Activated CD8-positive, alpha-beta T cell treated with anti-CD3 and anti-CD28 coated beads for 36 hours (primary cell): Measurements from ENCODE around the gene GJD4. TPM values are rescaled to one million over a fixed set of nuclear protein-coding genes. Genes with fewer than 3 reads are reported as not detected.

Source experiments
- ATAC-seq: fragments of 200-7000 bp; cut with Tn5 transposase; one replicate; pipeline ENCODE4 v1.10.0; 2021; ENCODE audit warnings: mild to moderate bottlenecking, moderate library complexity
- CTCF ChIA-PET: fragments of 350-600 bp; sonication (Branson Sonifier 250); formaldehyde crosslinking; loops from one replicate; lab custom pipeline; 2021; ENCODE audit warnings: antibody characterized with exemption; lab: Charles Lee
- POLR2A ChIA-PET: fragments of 350-600 bp; sonication (Branson Sonifier 250); formaldehyde crosslinking; loops from one replicate; lab custom pipeline; 2021; ENCODE audit warnings: antibody characterized with exemption; lab: Charles Lee
- DNase-seq: peaks from one replicate; pipeline ENCODE4 v3.0.0-alpha.2; 2020
- H3K27ac Mint-ChIP-seq: one replicate; pipeline ENCODE4 v1.8.0; 2021; ENCODE audit warnings: mild to moderate bottlenecking, mixed read lengths
- H3K27me3 Mint-ChIP-seq: one replicate; pipeline ENCODE4 v1.8.0; 2021; ENCODE audit warnings: mixed read lengths
- H3K36me3 Mint-ChIP-seq: one replicate; pipeline ENCODE4 v1.8.0; 2021; ENCODE audit warnings: low read depth, mixed read lengths
- H3K4me1 Mint-ChIP-seq: one replicate; pipeline ENCODE4 v1.8.0; 2021; ENCODE audit warnings: low read depth, mixed read lengths
- H3K4me3 Mint-ChIP-seq: one replicate; pipeline ENCODE4 v1.8.0; 2021; ENCODE audit warnings: mild to moderate bottlenecking, moderate library complexity, mixed read lengths
- H3K9me3 Mint-ChIP-seq: one replicate; pipeline ENCODE4 v1.8.0; 2021; ENCODE audit warnings: mixed read lengths
- CTCF ChIP-seq: fragments of 200-600 bp; IDR thresholded peaks from one replicate; pipeline ENCODE4 v1.8.0; 2022; ENCODE audit warnings: antibody characterized with exemption, mild to moderate bottlenecking
- intact Hi-C: fragments of 100-400 bp; cut with micrococcal nuclease; formaldehyde crosslinking; loops from one replicate; pipeline ENCODE4 v1.10.0; 2022
- total RNA-seq, 2 experiments: library from RNA; stranded (reverse); gene quantifications; one replicate each; pipeline ENCODE4 v1.2.3, GENCODE V29; 2021

GJD4 gene
- total RNA-seq = not detected

- no peak within 1 kb of the TSS for H3K27ac Mint-ChIP-seq
- ATAC-seq = no peak
- intact Hi-C loops = no loop called here
- H3K4me1 Mint-ChIP-seq = peaks cover 5% of the 10 kb centered on the region
- H3K36me3 Mint-ChIP-seq = no peaks in the 10 kb centered on the region
- peaks cover 5% of the 10 kb centered on the region for H3K9me3 Mint-ChIP-seq
- CTCF ChIA-PET = interaction anchor here (1.4 kb wide), 1 partner anchor 32 kb away, joined by 3 read pairs; no protein-coding TSS in a partner anchor
- no peak for DNase-seq
- POLR2A ChIA-PET = no interaction called here
- peaks cover 46% of the 10 kb centered on the region for H3K27me3 Mint-ChIP-seq
- no peak within 1 kb of the TSS for H3K4me3 Mint-ChIP-seq
- no peak for TF ChIP-seq CTCF
Observed at GRCh38 chr10:35605191-35605590, at the start of gene GJD4. TSS of gene GJD4 (plus strand) at chr10:35605341. CDS start at chr10:35605568, 227 bp downstream.

- Mint-ChIP-seq H3K27ac (no peak overlapping the region), H3K4me3 (no peak overlapping the region), H3K4me1 (no peaks in the 10 kb centered on the region), H3K36me3 (peaks cover 9% of the 10 kb centered on the region), H3K9me3 (no peaks in the 10 kb centered on the region), H3K27me3 (no peaks in the 10 kb centered on the region)
- ATAC-seq = no peak
- intact Hi-C loops = no loop called here
- ChIA-PET CTCF (no interaction called here), POLR2A (no interaction called here)
- no peak for TF ChIP-seq CTCF
- DNase-seq = no peak
Observed at GRCh38 chr10:35555962-35556930, 48.9 kb upstream of the GJD4 start.

GRCh38 chr10:35558276-35558675, 46.9 kb upstream of the GJD4 start:
- POLR2A ChIA-PET = no interaction called here
- intact Hi-C loops = no loop called here
- DNase-seq = no peak
- Mint-ChIP-seq H3K4me3 (no peak overlapping the region), H3K4me1 (peaks cover 1% of the 10 kb centered on the region), H3K27me3 (no peaks in the 10 kb centered on the region), H3K27ac (no peak overlapping the region), H3K9me3 (no peaks in the 10 kb centered on the region), H3K36me3 (peaks cover 13% of the 10 kb centered on the region)
- CTCF ChIA-PET = no interaction called here
- TF ChIP-seq CTCF = no peak
- ATAC-seq = no peak

GRCh38 chr10:35559416-35559815, 45.7 kb upstream of the GJD4 start:
- CTCF ChIA-PET = no interaction called here
- intact Hi-C loops = no loop called here
- ATAC-seq = no peak
- H3K36me3 Mint-ChIP-seq = peaks cover 16% of the 10 kb centered on the region
- DNase-seq = no peak
- no peak overlapping the region for H3K27ac Mint-ChIP-seq
- no peaks in the 10 kb centered on the region for H3K9me3 Mint-ChIP-seq
- POLR2A ChIA-PET = interaction anchor here (1.2 kb wide), 1 partner anchor 469 kb away, joined by 4 read pairs; the partner anchor contains the start of gene CUL2
- H3K4me3 Mint-ChIP-seq = no peak overlapping the region
- H3K4me1 Mint-ChIP-seq = peaks cover 5% of the 10 kb centered on the region
- no peak for TF ChIP-seq CTCF
- no peaks in the 10 kb centered on the region for H3K27me3 Mint-ChIP-seq

- no peak for TF ChIP-seq CTCF
- no peak overlapping the region for H3K4me3 Mint-ChIP-seq
- ChIA-PET POLR2A (no interaction called here), CTCF (interaction anchor here (1.5 to 2.2 kb wide), 2 partner anchors 18 to 41 kb away, joined by 7 to 13 read pairs; no protein-coding TSS in a partner anchor)
- H3K4me1 Mint-ChIP-seq = peaks cover 8% of the 10 kb centered on the region
- no peak for ATAC-seq
- no peaks in the 10 kb centered on the region for H3K27me3 Mint-ChIP-seq
- H3K36me3 Mint-ChIP-seq = peaks cover 22% of the 10 kb centered on the region
- no peak overlapping the region for H3K27ac Mint-ChIP-seq
- H3K9me3 Mint-ChIP-seq = no peaks in the 10 kb centered on the region
- no peak for DNase-seq
- intact Hi-C loops = loop anchor here (10.0 kb wide), 1 partner anchor 317 kb away; no protein-coding TSS in a partner anchor
Observed at GRCh38 chr10:35561715-35562114, 43.4 kb upstream of the GJD4 start.
